Activated CD4-positive, alpha-beta T cell treated with anti-CD3 and anti-CD28 coated beads, Interleukin-2, amount 50 U/mL, for 24 hours (primary cell): Measurements from ENCODE around the gene ST3GAL4.
"Not testable (repeated sequence)": the region's sequence is repeated elsewhere in the genome, so short reads cannot be mapped to it uniquely, and the experiment has no call there.

Experiments used
- DNase-seq, 2 donors: peaks; one replicate each; pipeline ENCODE4 v3.0.0-alpha.2; 2020; ENCODE audit warnings: low read depth in 1 of 2, low spot score in 1 of 2

ST3GAL4 gene

GRCh38 chr11:126345759-126346585 lies 9.5 kb upstream of the ST3GAL4 start:
- DNase-seq, result no peak

- DNase-seq, result no peak
These were observed 8.9 kb upstream of the ST3GAL4 start for GRCh38 chr11:126346586-126346940.

- not testable (repeated sequence) for DNase-seq
These were observed 8.5 kb upstream of the ST3GAL4 start for GRCh38 chr11:126346946-126347345.

DNA sequence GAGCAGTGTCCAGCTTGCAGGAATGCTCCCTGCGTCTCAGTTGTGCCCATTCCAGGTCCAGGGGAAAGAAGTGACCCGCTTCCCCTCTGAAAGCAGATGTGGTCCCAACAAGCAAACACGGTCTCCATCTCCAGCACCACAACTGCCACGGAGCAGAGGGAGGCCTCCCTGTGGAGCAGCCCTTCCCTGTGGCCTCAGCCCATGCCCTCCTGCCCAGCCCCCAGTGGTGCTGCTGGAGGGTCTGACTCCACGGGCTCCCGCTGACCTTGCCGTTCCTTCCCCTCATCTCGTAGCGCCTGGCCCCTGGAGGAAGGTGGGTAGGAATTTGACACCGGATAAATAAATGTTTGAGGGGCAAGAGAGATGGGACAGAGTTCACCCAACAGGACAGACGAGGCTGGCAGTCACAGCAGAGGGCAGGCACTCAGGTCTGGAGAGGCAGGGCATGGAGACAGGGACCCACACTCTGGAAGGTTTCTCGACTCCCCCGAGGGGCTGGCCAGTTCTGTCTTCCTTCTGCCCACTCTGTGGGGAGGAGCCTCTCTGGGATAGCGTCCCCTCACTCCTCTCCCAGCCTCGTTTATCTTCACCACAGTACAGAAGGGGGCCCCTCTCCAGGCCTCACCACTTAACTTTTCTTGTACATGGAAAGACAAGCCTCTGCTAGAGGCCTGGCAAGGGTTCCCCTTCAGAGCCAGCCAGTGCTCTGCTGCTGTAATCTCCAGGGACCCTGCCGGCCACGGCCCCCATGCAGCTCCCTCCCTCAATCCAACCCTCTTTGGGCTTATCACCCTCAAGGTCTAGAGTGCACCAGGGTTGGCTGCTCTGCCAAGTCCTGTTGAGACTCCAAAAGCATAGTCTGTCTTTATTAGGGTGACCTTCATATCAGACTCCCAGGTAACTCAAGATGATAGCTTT lies 7.5 kb upstream of the ST3GAL4 start:
- no peak for DNase-seq

DNA sequence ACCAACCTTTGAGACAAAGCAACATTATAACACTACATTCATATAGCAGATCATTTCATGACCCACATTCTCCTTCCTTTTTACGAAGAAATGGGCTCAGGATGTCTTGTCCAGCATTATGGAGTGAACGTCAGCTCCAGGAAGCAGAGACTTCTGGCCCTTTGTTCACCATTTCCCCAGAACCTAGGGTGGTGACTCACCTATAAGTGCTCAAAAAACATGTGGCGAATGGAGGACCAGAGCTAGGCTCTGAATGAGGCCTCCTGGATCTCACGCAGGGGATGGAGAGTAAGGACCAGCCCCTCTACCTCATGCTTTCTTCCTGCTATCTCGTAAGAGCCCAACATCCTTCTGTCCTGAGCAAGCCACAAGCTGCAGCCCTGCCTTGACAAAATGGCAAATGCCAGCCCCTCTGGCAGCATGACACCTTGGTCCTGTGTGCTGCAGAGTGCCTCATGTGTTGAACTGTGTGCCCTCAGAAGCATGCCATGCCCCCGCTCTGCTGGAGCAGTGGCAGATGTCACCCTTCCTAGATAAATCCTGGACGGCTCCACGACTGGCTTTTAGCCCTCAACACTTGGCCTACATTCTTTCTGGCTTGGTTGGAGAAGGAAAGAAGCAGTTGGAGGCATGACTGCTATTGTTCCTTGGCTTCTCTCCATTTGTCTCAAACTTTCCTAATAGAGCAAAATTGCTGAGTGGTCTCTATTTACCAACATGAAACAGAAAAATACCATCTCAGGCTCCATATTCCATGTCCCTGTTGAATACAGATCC lies 6.5 kb upstream of the ST3GAL4 start:
- DNase-seq, result no peak

DNA sequence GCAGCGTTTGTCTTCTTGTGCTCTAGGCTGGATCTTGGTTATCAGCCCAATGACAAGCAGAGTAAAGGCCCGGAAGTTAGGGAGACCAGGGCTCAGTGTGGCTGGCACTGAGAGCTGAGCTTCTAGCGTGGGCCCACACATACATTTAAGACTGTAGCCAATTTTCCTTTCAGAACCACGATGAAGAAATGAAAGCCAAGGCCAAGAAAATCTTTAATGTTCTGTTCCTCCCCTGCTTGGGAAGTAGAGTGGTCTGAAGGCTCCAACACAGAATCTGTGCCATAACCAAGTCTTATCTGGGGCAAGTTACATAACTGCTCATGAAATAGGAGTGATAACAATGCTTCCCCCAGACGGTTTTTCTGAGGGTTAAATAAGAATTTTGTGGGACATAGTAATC lies 4.7 kb upstream of the ST3GAL4 start:
- DNase-seq, result no peak

DNA sequence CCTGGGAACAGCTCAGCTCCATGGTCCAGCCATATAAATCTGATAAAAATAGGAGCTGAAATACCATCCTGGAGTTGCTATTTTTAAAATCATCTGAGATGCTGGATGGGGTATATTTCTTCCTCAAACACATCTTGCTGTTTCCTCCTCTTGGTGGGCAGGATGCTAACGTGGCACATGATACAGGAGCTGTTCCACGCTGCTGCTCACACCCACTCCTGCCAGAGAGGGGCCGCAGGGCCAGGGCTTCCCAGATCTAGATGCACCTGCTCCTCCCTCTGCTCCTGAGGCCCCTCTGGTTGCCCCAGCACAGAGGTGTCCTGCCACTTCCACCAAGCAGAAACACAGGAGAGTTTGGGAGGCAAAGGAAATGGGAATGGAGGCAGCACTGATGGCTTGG lies 3.3 kb upstream of the ST3GAL4 start:
- no peak for DNase-seq

GRCh38 chr11:126352934-126353801 lies 2.3 kb upstream of the ST3GAL4 start:
- no peak for DNase-seq

DNA sequence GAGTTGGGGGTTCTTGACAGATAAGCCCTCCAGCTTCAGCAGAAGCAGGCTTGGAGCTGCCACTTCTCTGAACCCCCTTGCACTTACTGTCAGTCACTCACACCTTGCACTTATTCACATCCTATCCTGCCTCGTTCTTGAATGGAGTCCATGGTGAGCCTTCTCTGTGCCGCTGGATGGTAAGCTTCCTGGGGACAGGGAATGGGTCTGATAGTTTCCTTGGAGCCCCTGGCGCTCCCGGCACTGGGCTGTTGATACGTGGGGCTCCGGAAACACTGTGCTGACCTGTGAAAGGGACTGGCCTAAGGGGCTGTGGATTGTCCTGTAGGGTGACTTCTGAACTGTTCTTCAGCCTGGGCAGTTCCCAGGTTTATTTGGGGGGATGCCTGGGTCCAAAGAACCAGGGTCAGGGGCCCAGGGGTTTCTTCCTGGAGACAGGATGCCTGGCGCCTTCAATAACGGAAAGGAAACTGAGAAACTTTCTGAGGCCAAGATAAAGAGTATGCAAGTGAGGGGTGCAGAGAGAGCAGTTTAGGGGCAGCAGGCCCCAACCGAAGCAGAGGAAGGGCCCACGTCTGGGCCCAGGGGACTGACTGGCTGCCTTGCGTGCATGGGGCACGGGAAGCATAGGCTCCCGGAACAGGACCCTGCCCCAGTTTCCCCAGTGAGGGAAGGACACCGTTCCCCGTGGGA lies 709 bp upstream of the ST3GAL4 start:
- no peak for DNase-seq

- DNase-seq, result no peak
These were observed 726 bp downstream of the ST3GAL4 start for GRCh38 chr11:126355926-126356897.

- DNase-seq, result no peak
These were observed 1.8 kb downstream of the ST3GAL4 start for GRCh38 chr11:126357055-126357962.

GRCh38 chr11:126357969-126358762 lies 2.7 kb downstream of the ST3GAL4 start:
- DNase-seq, result no peak

DNA sequence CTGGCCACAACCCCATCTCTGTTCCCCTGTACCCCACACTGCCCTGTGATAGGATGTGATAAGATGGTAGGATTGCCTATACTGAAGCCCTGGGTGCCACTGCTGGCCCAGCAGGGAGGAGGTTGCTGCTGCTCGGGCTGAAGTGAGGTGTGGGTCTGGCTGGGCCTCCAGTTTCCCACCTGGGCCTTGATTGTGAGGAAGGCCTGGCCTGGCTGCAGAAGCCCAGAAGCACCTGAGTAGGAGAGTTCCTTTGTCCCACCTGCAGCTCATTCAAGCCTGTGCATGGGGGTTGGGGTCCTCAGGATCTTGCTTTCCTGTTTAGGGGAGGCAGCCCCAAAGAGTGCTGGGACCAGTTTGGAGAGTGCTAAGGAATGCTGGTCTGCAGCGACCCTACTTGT lies 3.3 kb downstream of the ST3GAL4 start:
- DNase-seq, result no peak

GRCh38 chr11:126359431-126360048 lies 4.1 kb downstream of the ST3GAL4 start:
- DNase-seq, result no peak

DNA sequence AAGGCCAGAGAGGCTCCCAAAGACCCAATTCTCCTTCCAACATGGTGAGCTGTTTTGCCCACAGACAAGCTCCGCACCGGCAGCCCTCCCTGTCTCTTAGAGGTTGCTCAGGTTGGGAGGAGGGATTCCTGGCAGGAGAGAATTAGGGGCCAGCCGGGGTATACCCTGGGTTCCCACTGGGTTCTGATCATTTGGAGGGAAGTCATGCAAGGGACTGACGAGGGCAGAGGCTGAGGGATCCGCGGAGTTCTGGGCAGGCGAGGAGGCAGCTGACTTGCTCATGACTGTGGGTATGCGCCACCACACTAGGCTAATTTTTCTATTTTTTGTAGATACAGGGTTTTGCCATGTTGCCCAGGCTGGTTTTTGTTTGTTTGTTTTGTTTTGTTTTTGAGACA lies 4.6 kb downstream of the ST3GAL4 start:
- DNase-seq, result no peak

DNA sequence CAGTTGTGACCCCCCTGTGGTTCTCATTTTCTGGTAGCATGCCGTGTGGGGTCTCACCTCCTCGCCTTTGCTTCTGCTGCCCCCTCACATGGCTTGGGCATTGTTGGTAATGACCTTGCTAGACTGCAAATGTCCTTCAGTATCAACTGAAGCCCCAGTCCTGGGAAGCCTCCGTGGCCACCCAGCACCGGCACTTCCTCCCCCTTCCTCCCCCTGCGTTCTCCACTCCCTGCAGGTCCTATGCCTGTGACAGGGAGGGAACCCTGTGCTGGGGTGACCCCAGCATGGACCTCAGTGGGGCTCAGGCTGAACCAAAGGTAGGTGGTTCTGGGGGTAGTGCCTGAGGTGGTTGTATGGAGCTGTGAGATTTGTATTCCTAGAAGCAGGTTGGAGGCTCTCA lies 5.9 kb downstream of the ST3GAL4 start:
- no peak for DNase-seq
